ENCODE results near the gene BACE1.

DNA sequence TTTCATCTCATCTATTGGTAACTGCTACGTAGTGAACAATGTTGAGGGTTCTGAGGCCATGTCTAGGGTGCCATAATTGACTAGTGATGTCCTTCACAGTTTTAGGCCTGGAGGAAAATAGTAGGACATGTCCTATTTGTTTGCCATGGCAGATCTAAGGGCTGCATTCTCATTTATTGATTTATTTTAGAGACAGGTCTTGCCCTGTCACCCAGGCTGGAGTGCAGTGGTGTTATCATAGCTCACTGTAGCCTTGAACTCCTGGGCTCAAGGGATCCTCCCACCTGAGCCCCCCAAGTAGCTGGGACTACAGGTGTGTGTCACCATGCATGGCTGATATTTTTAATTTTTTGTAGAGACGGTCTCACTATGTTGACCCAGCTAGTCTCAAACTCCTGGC, 16.8 kb upstream of the BACE1 start:
- TF ChIP-seq, protein P1, sequence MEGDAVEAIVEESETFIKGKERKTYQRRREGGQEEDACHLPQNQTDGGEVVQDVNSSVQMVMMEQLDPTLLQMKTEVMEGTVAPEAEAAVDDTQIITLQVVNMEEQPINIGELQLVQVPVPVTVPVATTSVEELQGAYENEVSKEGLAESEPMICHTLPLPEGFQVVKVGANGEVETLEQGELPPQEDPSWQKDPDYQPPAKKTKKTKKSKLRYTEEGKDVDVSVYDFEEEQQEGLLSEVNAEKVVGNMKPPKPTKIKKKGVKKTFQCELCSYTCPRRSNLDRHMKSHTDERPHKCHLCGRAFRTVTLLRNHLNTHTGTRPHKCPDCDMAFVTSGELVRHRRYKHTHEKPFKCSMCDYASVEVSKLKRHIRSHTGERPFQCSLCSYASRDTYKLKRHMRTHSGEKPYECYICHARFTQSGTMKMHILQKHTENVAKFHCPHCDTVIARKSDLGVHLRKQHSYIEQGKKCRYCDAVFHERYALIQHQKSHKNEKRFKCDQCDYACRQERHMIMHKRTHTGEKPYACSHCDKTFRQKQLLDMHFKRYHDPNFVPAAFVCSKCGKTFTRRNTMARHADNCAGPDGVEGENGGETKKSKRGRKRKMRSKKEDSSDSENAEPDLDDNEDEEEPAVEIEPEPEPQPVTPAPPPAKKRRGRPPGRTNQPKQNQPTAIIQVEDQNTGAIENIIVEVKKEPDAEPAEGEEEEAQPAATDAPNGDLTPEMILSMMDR (conservative IDR thresholded peaks at IDR 0.05; ENCODE audit: low read depth, low read length), result no peak
- TF ChIP-seq EZH2 (IDR thresholded peaks at IDR 0.05; ENCODE audit: borderline replicate concordance, low read depth, low read length, poor library complexity, severe bottlenecking), result no peak

All from A673 (cell line).